Stimulated activated CD4-positive, alpha-beta T cell treated with anti-CD3 and anti-CD28 coated beads, Interleukin-2, amount 100 ng/mL, for 24 hours (primary cell): ENCODE measurements around the gene PPFIA4.
"Not testable (repeated sequence)": the region's sequence is repeated elsewhere in the genome, so short reads cannot be mapped to it uniquely, and the experiment has no call there.

Source experiments
- DNase-seq, 2 donors: peaks; one replicate each; pipeline ENCODE4 v3.0.0-alpha.2; 2020

Gene PPFIA4

DNA sequence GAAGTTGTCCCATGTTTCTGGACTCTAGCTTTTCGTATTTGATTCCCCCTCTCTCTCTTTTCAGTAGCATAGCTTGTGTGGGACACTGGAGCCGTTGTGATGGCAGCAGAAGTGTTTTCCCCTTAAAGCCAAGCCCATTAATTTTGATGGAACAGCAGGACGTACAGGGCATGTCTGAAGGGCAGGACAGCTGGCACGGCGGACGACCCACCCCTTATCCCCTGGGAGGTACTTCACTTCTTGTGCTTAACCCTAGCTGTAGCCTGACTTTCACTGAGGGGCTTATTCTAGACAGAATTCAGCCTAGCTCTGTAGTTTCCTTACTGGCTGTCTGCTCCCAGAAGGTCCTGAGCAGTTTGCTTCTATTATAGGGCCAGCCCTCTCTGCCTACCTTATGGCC, 8.6 kb upstream of the PPFIA4 start:
- DNase-seq: no peak

DNA sequence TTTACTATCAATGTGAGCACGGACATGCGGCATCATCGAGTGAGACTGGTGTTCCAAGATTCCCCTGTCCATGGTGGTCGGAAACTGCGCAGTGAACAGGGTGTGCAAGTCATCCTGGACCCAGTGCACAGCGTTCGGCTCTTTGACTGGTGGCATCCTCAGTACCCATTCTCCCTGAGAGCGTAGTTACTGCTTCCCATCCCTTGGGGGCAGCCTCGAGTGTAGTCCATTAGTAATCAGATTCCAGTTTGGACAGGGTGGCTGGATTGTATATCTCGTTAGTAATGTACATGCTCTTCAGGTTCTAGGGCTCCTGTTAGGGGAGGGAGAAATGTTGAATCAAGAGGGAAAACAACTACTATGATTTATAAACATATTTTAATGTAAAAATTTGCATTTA, 3.4 kb upstream of the PPFIA4 start:
- not testable (repeated sequence) for DNase-seq

DNA sequence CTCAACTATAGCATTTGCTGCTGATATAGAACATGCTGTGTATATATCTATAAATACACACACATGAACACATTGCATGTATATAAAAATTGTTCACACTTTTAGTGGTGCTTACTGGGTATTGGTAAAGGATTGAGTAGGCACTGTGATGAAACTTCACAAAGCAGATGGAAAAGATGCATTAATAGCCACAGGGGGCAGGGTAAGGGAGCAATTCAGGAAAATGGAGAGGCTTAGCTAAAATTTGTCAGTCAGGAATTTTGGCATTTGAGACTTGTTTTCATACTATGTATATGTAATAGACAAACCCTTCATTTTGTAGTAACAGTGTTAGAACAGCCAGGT, 633 bp upstream of the PPFIA4 start:
- DNase-seq: no peak

DNA sequence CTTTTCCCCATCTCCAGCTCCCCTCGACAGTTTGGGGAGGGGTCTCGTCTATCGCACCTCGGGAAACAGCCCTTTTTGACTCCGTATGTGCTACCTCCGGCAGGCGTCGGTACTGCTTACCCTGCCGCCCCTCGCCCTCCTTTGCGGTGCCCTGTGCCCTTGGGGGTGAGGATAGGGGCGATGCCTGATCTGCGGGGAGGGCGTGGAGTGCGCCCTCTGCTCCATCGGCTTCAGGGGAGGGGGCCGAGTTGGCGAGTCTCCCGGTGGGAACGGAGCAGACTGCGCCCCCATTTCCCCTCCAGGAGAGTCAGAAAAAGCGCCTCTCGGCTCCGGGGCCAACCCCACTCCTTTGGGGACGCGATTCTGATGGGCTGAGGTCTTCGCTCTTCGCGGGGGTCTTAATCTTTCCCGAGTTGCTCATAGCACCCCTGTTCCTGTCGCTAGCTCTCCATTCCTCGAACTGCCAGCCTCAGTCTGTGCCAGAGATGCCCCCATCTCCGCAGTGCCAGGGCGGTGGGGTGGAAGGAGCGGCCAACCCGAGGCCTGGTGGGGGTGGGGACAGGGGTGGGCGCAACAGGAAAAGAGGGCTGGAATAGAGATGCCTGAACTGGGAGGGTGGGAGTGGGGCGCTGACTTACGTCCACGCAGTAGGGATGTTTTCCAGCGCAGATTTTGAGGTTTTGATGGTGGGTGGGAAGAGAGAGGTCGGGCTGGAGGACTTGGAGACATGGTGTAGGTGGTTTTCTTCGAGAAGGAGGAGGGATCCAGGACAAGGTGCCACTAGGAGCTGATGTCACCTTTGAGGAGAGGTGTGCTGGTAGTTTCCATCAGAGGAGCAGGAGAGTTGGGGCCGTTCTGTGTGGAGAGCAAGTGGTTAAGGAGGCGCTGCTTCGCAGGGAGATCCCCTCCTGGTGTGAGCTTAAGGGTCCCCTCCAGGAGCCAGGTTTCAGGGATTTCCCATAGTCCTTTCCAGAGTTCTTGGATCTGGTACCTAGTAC, 674 bp downstream of the PPFIA4 start:
- no peak for DNase-seq

DNA sequence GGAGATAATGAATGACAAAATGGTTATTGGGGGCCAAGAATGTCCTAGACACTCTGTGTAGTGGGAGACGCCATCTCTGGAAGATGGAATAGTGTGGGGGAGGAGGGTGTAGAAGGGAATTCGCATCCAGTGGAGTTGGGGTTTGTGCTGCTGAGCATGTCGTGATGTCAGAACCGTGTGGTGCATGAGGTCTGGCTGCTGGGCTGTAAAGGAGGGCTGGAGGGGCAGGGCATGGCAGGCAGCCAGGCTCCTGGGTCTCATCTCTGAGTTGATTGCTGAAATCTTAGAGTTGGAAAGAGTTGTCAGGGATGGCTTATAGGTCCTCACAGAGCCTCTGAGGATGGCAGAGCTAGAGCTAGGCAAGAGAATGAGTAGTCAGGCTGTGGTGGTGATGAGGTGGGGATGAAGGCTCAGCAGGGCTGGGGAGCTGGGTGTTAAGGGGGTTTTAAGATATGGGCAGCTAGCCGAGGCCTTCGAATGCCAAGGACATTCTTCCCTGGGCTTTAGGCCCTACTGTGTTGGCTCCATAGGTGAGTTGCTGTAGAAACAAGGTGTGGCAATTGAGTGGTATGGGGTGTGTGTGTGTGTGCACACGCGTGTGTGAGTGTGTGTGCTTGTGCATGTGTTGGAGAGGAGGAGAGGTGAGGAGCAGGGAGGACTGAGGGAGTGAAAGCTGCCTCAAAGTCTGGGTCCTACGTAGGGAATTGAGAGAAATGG, 1.9 kb downstream of the PPFIA4 start:
- no peak for DNase-seq

DNA sequence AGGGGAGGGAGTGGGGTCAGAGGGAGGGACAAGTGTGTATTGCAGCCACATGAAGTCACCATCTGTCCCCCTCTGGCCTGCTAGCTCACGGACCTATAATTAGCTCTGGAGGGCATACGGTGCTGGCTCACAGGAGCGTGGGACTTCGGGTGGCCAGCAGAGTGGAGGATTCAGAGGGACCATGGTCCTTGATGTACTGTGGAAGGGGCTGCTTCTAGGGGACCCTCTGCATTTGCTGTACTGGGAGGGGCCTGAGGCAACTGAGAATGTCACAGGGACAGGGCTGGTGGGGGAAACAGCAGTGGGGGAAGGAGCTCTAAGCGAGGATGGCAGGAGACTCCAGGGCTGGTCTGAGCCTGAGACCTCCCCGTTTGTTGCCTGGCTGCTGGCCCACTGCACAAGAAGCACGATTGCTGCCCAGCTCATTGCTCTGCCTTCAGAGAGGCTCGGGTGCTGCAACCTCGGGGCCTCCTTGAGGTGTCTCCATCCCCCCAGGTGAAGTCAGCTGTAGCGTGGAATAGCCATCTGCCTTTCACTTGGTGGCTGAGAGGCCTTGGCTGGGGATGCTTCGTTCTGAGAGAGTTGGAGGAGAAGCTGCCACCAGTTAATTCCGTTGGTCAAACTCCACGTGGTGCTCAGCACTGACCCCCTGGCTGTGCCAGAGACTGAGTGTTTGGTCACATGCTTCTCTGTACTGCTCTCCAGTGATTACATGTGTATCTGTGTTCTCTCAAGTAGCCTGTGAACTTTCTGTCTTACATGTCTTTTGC, 2.7 kb downstream of the PPFIA4 start:
- no peak for DNase-seq

DNA sequence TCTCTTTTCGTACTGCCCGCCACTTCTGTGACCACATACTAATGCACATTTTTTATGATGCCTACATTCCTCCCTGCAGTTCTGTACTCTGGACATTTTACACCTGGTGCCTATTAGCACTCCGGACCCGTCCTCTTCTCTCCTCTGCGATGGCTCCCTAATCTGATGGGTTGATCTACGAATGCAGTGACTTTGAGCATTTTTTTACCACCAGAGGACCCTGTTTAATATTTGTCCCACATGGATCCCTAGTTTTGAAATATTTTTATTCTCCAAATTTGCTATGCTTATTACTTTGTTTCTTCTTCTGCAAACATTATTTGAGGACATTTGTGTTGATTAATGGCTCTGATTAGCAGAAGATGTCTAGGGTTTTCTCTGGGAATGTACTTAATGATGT, 5.2 kb downstream of the PPFIA4 start:
- DNase-seq: no peak

DNA sequence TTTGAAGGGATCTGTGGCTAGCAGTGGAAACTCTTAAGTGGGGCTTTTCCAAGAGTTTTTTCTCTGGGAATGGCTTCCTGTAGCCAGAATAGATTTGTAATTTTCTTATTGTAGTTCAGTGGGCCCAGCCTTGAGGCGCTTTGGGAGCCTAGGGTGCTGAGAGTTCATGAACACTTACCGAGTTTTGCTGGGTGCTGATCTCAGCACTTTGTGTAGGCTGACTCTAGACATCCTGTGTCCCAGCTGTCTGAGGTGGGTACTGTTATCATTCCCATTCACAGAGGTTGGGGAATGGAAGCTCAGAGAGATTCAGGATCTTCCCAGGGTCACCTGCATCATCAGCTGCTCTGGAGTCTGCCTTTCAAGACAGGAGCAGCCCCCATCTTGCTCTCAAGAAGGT, 7.0 kb downstream of the PPFIA4 start:
- DNase-seq: no peak

DNA sequence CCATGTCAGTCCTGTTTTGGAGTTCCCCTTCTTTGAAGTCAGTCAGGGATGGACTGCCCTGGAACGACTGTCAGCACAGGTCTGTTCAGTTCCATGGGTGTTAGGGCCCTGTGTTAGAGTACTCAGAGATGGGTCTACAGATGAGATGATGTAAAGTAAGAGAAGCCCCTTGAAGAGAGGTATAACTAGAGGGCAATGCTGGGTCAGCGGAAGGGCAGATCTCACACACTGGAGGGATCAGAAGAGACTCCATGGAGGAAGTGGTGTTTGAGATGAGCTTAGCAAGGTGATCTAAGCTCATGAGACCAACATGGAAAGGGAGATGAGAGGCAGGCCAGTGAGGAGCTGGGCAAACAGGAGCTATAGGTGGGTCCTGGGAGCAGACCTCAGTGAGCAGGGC, 7.6 kb downstream of the PPFIA4 start:
- DNase-seq: no peak

DNA sequence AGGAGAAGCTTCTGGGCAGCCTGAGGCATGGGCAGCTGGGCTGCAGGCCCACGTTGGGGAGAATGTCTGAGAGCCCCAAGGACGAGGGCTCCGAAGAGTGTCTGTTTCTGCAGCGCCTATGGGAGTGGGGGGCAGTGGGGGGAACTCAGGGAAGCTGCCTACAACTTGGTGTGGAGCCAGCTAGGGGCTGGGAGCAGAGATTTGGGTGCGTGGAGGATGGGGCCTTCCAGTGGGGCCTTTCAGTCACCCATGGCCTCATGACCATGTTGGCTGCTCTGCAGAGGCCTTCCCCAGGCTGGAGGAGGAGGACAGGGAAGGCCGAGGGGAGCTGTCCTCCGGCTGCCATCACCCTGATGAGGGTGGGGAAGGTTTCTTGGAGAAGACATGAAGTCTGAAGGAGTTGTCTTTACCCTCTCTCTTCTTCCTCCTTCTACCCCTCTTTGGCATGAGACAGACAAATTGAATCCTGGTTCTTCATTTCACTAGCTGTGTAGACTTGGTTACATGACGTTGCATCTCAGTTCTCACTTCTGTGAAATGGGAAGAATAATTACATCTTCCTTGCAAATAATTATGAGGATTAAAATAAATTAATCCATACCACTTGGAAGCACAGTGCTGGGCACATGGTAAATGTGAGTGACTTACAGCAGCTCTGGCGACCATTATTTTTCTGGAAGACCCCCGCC, 8.3 kb downstream of the PPFIA4 start:
- no peak for DNase-seq

DNA sequence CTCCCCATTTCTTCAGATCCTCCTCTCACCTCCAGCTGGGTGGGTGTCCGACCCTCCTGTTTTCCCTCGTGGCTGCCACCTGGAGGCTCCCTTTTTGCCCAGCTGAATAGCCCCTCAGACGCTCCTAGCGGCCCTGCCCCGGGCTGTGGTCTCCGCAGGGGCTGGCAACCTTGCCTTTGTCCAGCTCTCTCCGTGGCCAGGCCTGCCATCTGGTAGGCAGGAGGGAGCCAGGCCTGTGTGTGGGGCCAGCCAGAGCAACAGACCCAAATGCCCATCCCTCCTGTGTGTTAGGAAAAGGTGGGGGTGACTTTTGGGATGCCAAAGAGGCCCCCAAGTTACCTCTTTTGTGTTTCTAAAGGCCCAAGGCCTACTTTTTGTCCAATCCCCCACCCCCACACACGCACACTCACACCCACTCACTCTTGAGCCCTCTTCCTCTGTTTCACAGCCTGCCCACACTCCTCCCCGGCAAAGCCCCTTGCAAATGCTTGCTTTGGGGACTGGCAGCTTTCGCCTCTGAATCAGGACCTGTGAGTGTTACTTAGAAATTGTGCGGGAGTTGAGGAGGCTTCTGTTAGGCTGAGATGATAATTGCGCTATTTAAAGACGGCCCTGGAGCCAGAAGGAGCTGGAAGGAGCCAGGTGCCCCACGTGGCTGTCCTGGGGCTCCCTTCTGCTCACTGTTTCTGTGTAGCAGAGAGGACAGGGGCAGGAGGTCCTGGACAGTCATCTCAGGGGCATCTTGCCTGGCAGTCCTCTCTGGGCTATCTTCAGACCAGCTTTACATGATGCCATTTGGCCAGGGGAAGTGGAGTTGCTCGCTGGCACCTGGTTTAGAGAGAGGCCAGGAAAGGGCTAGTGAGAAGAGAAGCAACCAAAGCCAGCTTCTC, 9.1 kb downstream of the PPFIA4 start:
- DNase-seq: no peak

DNA sequence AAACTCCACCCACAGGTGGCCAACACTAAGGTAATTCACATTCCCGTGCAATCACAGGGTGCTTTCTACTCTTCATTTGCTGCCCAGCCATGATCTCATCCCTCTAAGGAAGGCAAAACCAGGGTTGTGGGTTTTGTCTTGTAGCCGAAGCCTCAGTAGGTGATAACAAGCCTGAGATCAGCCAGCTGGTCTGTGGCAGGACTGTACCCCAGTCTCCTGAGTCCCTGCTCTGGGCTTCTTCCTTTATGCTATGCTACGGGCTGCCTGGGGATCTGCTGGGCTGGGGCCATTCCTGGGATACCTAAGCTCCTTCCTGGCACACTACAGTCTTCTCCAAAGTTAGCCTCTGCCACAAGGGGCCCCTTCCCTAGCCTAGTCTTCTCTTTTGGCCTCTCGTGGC, 9.8 kb downstream of the PPFIA4 start:
- no peak for DNase-seq

DNA sequence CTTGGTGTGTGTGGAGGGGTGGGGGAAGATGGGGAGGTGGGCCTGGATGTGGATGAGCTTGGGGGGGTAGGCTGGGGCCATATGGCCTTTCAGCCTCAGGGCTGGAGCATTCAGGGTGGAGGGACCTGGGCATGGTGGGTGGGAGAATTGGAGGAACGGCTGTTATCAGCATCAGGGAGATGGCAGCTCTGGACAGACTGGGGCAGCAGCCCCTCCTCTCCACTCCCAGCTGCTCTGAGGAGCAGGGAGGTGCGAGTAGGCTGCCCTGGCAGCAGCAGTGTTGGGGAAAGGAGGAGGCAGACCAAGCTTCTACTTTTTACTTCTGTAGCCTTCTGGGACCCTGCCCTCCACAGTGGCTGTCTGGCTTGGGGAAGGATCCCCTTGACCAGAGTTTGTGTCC, 10.2 kb downstream of the PPFIA4 start:
- no peak for DNase-seq

DNA sequence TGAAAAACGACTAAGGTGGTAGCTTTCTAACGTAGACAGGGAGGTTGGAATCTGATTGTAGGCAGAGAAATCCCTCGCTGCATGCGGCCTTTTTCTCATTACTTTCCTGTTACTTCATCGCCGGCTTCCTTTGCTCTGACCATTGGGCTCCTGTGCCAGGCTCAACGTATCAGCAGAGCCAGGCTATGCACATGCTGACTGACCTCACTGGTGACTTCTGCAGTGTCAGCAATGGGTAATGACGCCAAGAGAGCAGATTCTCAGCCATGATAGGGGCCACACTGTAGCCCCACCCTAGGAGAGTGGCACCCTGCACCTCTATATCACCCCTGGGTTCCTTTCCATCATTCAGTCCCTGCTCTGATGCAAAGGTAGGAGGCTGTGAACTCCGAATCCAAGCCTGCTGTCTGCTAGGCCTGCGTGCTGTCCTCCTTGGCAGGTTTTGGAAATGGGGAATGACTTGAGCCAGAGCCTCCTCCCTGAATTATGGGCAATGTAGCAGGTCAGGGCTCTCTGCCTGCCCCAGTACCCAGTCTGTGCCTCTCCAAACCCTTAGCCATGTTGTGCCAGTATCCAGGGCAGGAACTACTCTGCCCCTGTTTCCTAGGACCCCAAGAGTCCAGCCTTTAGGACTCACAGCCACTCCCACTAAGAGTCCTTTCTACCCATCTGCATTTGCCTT, 11.4 kb downstream of the PPFIA4 start:
- DNase-seq: no peak

DNA sequence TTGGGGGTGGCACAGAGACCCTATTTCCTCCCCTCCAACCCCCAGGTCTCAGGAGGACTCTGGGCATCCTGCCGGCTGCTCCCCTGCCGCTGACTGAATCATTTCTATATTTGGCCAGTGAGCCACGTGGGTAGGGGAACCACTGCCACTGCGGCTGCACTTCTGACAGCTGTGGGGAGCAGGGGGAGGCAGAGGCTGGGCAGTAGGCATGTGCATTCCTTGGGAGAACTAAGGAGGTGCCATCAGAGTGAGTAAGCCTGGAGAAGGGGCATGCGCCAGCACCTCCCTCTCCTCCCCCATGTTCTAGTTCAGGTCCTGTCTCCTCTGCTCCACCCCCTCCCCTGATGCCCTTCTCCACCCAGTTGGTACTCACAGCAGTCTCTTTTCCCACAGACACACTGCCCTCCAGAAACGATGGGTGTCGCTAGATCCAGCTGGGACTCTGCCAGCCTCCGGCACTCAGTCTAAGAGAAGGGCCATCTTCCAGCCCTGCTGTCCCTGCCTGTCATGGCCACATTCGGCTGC, 12.0 kb downstream of the PPFIA4 start:
- no peak for DNase-seq

DNA sequence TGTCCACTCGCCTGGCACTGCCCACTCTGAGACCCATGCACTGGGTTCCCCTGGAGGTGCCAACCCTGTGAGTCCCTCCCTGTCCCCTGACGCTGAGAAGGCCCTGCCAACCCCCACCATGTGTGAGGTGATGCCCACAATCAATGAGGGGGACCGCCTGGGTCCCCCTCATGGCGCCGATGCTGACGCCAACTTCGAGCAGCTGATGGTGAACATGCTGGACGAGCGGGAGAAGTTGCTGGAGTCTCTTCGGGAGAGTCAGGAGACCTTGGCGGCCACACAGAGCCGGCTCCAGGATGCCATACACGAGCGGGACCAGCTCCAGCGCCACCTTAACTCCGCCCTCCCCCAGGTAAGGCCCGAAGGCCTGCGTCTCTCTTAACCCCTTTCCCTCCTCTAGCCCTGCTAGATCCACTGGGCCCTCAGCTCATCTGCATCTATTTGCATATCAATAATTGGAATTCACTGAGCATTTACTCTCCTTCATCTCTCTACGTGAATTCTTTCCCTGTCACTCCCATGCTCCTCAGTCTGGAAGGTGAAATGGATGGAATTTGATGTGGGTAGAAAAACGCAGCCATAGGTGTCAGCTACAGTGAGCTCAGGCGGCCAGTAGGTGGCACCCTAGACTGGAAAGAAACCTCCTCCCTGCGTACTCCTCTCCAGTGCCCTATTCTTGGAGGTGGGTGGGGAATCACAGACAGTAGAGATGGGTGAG, 12.8 kb downstream of the PPFIA4 start:
- DNase-seq: peak; percentile 72 to 78

DNA sequence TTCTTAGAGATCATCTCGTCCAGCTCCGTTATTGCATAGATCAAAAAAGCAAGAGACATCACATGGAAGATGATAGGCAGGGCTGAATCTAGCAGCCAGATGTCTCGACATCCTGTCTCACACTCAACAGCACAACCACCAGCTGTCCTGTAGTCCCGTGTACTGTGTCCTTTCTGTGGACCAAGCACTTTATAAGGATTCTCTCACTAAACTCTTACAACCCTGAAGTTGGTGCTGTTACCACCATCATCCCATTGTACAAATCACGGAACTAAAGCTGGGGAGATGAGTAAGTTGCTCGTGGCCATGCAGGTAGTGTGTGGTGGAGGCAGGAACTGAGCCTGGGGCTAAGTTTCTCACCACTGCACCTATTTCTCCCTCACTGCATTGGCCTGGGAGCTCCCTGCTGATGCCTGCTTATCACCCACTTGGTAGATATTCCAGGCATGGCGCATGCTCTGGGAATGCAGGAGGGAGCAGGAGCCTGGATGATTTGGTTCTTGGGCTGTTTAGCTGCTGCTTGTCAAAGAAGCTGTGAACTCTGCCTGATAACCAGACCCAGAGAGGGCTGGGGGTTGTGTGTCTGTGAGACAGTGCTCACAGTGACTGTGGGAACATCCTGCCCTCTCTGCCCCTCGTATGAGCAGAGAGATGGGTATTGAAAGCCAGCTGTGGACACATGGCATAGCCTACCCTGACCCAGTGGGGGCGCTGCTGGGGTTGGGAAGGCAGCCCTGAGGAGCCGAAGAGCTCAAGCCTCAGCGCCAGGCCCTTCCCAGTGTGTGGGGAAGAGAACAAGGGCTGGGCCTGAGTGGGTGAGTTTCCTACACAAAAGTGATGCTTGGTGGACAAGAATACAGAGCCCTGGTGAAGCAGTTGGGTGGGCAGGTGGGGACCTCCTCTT, 13.6 kb downstream of the PPFIA4 start:
- DNase-seq: peak in 1 of 2 donors; percentile 25

DNA sequence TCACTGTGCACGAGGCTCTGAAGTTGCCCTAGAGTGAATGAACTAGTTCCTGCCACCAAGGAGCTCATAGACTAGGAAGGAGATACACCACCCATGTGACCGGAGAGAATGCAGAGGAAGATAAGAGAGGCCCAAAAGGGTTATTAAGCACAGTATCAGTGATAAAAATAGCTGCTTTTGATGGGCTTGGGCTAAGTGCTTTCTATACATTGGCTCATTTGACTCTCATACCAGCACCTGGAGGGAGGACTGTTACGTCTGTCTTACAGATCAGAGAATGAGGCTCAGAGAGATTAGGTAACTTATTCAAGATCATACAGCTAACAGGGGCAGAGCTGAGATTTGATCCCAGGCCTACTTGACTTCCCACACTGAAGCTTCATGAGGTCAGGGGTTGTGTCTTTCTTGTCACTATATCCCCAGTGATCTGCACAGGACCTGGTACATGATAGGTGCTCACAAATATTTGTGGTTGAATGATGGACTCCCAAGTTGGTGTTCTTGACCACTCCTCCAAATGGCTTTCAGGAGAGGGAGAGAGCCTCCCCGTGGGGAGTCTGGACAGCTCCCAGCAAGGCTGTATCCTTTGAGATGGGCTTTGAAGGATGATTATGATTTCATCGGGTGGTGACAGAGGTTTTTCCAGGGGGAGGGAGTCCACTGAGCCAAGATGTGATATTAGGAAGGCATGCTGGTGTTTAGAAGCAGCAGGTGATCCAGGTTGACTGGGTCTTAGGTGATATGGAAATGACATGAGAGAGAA, 14.4 kb downstream of the PPFIA4 start:
- DNase-seq: no peak
